Measurements from ENCODE around the gene ADAMTS3.

ADAMTS3 gene

DNA sequence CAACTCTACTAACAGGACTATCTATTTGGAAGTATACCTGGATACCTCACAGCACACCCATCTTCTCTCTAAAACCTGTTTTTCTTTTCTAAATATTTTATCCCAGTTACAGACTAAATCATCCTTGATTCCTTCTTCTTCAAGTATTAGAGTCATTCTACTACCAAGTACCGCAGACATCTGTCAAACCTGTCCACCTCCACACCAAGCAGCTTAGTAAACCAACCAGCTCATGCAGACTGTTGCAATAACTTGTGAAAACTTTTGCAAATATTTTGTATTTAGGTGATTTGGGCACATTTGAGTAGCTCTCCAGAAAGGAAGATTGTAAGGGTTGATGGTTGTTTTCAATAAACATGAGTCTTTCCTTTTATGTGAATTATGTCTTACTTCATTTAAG is 238.6 kb downstream of the ADAMTS3 start:
- no peak for FAIRE-seq

DNA sequence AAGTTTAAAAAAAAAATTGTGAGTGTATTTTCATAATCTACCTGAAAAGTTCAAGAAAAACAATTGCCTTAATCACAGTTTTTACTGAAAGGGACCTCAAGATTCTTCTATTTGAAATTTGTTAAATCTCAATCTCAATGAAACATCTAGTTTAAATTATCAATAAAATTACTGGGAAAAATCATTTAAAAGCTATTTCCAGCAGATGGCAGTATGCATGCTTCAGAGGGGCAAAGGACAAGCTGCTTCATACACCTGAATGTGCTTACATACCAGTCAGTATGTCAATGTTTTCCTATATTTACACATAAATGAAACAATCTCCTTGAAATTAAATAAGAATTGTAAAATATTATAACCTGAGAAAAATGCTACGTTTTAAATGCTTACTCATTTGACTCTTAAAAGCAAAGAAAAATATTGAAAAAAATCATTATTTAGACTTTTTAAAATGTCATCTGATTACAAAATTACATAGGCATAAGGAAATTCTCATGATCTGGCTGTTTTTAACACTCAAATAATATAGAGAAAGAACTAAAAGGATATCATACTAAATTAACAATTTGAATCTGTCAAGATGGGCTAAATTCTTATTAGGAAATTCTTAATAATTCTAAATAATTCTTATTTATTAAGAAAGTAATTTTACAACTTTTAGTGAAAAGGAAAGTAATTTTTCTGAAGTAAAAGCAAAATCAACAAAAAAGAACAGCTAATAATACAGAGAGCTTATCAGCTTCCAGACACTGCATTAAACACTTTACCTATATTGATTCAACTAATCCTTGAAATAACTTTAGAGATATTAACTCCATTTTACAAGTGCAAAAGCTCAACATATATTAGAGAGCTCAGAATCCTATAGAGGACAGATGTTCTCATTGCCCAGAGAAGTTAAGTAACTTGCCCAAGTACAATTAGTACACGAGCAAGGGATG is 242.1 kb downstream of the ADAMTS3 start:
- peak; percentile 96 for FAIRE-seq

- FAIRE-seq = no peak
These were observed 243.8 kb downstream of the ADAMTS3 start for GRCh38 chr4:72325215-72325614.

DNA sequence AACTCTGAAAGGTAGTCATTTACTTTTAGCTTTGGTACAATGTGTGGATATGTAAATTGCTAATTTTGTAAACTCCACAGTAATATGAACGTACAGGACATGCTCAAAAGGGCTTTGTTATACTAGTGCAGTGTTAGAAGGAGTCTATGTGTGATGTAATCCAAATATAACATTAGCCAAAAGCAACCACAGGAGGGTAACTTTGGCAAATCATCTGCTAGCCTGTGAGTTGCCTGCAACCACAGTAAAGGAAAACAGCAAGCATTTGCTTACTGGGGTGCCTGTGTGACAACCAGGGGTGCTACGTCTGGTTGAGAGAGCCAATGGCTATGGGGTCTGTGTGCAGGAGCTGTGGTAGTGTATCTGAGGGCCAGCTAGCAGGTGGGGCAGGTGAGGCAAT is 245.8 kb downstream of the ADAMTS3 start:
- FAIRE-seq = no peak

DNA sequence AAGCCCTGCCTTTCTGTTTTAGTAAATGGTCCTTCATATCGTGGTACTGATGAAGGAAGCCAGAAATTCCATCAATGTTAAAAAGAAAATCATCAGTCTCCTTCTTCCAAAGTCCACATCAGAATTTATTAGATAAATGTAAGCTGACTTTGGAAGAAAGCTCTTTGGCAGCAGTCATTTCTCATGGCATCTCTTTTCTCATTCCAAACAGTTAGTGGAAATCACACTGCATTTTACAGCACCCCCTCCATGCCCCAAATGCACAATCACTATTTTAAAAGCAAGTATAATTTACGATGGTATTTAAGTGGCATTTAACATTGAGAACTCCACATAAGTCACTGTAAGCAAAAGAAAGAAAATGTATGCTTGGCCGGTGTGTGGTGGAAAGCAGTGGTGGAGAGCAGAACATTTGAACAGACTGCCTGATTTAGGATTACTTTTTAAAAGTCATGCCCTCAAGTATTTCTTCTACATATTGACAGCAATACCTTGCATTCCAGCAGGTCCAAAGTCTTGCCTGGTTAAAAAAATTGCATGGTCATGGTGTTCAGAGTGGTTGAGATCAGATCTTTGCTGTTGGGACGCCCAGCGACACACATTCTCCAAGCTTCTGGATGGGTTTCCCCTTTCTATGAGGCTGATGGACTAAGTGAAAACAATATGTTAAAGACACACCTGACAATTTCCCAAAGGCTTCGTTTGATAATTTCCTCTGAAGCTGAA is 248.6 kb downstream of the ADAMTS3 start:
- FAIRE-seq = no peak

DNA sequence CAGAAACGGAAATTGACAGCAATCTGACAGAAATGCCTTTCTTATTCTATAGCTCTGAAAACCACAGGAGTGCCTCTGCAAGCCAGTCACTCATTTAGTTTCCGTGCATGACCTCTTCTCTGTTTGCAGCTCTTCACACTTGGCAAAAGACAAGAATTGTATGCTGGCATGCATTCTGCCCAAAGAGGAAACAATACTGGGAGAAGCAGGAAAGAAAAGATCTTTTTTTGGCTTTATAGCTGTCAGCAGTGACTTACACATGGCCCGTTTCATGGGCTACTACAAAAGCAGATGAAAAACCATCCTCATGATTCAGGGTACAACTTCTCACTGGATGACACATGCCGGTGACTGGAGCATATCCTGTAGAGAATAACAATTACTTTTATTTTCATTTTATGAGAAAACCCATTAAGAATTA is 249.4 kb downstream of the ADAMTS3 start:
- no peak for FAIRE-seq

- no peak for FAIRE-seq
These were observed 250.4 kb downstream of the ADAMTS3 start for GRCh38 chr4:72318421-72319170.

GRCh38 chr4:72314869-72315268 is 254.2 kb downstream of the ADAMTS3 start:
- no peak for FAIRE-seq

- FAIRE-seq = no peak
These were observed 255.9 kb downstream of the ADAMTS3 start for GRCh38 chr4:72313121-72313520.

- FAIRE-seq = no peak
These were observed 256.9 kb downstream of the ADAMTS3 start for GRCh38 chr4:72312032-72312650.

GRCh38 chr4:72311291-72311690 is 257.7 kb downstream of the ADAMTS3 start:
- no peak for FAIRE-seq

DNA sequence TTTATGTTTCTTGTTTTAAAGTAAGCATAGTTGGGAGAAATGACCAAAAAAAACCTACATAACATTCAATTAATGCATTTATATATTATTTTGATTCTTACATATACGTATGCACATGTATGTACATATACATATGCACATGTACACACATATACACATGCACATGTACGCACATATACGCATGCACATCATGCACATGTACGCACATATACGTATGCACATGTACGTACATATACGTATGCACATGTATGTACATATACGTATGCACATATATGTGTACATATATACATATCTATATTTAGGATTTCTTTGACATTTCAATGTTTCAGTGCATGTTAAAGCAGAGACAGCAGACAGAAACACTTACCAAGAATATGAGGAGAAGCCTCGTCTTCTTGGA is 263.4 kb downstream of the ADAMTS3 start:
- FAIRE-seq = no peak

GRCh38 chr4:72305080-72305479 is 263.9 kb downstream of the ADAMTS3 start:
- FAIRE-seq = peak; percentile 17

DNA sequence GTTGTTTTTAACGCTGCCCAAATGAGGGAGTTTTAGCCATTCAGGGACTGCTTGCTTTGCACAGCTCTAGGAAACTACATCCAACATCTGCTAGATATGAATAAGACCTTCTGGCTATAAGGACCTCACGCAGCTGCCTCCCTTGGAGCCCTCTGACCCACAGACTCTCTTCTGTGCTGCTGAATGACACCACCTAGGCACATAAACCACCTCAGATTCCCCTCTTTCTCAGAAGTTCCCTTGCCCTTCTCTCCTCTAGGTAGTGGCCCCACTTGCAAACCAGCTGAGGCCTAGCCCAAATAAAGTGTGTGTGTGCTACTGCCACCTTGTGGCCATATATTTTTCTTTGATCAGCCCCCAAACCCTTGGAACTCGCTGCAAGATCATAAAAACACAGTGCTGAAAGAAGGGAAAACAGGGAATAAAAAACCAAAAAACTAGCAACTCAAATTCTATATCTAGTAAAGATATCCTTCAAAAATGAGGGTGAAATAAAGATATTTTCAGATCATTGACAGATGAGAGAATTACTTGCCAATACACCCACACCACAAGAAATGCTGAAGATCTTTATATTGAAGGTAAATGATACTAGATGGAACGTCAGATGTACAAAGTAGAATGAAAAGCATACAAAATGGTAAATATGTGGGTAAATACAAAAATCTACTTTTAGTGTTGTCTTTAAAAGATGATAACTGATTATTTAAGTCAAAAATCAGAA is 265.9 kb downstream of the ADAMTS3 start:
- peak; percentile 95 for FAIRE-seq

GRCh38 chr4:72301759-72302158 is 267.3 kb downstream of the ADAMTS3 start:
- no peak for FAIRE-seq

DNA sequence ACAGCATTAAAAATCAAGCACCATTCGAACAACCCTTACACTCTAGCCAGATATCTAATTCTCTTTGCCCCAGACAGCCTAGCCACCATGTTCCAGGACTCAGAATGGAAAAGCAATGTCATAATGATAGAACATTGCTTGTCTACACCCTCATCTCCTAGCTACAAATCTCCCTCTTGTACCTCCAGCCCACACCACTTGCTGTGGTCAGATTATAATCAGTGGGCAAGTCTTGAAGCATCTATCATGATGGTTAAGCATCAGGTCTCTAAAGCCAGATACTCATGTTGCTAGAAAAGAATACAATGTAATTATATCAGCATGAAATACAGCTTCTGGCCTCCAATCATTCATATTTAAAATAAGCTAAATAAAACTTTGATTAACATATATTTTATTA is 268.9 kb downstream of the ADAMTS3 start:
- no peak for FAIRE-seq

GRCh38 chr4:72295966-72296557 is 273.0 kb downstream of the ADAMTS3 start:
- peak; percentile 88 for FAIRE-seq

GRCh38 chr4:72290737-72291136 is 278.3 kb downstream of the ADAMTS3 start:
- FAIRE-seq = no peak

DNA sequence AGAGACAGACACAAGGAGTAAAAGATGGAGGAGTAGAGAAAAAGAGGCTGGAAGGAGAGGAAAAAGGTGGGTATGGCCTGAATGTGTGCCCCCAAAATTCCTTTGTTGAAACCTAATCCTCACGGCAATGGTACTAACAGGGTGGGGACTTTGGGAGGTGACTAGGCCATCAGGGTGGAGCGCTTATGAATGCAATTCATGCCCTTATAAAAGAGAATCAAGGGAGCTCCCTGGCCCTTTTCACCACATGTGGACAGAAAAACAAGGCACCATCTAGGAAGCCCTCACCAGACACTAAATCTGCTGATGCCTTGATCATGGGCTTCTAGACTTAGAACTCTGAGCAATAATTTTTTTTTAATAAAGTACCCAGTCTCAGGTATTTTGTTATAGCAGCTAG is 282.1 kb downstream of the ADAMTS3 start:
- FAIRE-seq = no peak

GRCh38 chr4:72286185-72286584 is 282.8 kb downstream of the ADAMTS3 start:
- FAIRE-seq = peak; percentile 76

GRCh38 chr4:72283357-72283756 is 285.7 kb downstream of the ADAMTS3 start:
- no peak for FAIRE-seq

DNA sequence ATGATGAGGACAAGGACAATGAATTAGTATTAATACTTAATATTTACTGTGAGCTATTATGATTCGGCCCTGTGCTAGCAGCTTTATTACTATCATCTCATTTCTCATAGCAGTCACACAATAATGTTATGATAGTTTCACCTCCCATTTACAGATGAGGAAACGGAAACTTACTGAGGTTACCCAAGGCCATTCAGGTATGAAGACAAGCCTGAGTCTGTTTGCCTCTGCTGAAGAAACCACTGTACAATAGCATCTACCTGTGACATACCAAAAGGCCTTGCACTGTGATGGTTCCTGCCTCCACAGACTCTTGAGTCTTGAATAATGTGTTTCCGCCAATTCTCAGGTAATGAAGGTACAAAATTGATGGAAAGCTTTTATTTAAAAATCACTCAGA is 288.8 kb downstream of the ADAMTS3 start:
- FAIRE-seq = no peak

Measured in islet of Langerhans (tissue), 1 donor.